Mucosa of descending colon (tissue), 3 donors: ENCODE data around the gene DDAH1. TPM values are rescaled to one million over a fixed set of nuclear protein-coding genes. Genes with fewer than 3 reads are reported as not detected.

Experiments used
- ATAC-seq: fragments of 200-7000 bp; cut with Tn5 transposase; one replicate; pipeline ENCODE4 v1.9.1; 2020; ENCODE audit warnings: mild to moderate bottlenecking, moderate library complexity
- DNase-seq, 3 donors: peaks; one replicate each; pipeline ENCODE4 v3.0.0-alpha.2; 2020
- H3K36me3 ChIP-seq: fragments of 200-600 bp; one replicate; pipeline ENCODE4 v1.8.0; 2021; ENCODE audit warnings: low read depth, mild to moderate bottlenecking
- H3K4me1 ChIP-seq: fragments of 200-600 bp; one replicate; pipeline ENCODE4 v1.8.0; 2021; ENCODE audit warnings: low read depth, mild to moderate bottlenecking
- H3K4me3 ChIP-seq: fragments of 200-600 bp; one replicate; pipeline ENCODE4 v1.8.0; 2021; ENCODE audit warnings: mild to moderate bottlenecking
- H3K9me3 ChIP-seq: fragments of 200-600 bp; one replicate; pipeline ENCODE4 v1.8.0; 2021; ENCODE audit warnings: mild to moderate bottlenecking
- intact Hi-C, 2 donors: fragments of 100-400 bp; cut with DNase I in 1 of 2; cut with micrococcal nuclease in 1 of 2; formaldehyde crosslinking; loops; one replicate each; pipeline versions ENCODE4 v1.11.0 to v1.11.1; 2022; cut with DNase I, micrococcal nuclease
- total RNA-seq, 3 donors: library from RNA; stranded (reverse); fragmentation: NEBNext Ultra II Directional in 2 of 3; extraction: Animal tissue kit (Norgen Biotek cat#: 25700) in 2 of 3; gene quantifications; one replicate each; pipeline versions ENCODE4 v1.2.1 to v1.2.4, GENCODE V29; 2021 to 2023
- TF ChIP-seq, protein P1 (sequence below): fragments of 200-600 bp; IDR thresholded peaks from one replicate; pipeline ENCODE4 v1.8.0; 2022; ENCODE audit warnings: antibody characterized with exemption, mild to moderate bottlenecking
- donor health status: DM: no; HTN: no; CAD: no; lungs with moderate emphysema.
- donor health status: DM: no; HTN: no; CAD: no.
- donor health status: DM: no; HTN: yes; CAD: no.

Gene DDAH1
- total RNA-seq, 3 donors from 2014 or later, result 45.9 to 86.3 (median 74.1) TPM

DNA sequence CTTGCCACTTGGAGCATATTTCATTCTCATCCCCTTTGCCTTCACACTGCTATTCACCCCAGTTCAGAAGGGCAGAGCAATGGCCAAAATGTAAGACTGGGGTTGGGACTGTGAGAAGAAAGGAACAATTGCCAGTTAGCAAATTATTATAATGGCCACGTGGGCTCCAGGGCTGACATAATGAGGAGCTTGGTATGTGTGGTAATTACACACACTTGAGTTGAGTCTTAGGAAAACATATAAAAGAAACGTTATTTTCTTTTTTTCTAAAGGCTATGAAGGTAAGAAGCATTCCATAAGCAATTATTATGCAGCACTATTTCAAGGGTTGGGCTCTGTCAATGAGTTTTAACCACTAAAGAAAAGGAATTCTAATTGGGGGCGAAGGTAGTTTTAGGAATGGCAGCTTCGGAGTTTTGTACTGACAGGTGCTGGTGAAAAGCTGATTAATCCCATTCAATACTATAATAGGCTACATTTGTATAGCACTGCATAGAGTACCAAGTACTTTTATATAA, 156.1 kb downstream of the DDAH1 start:
- no peak for DNase-seq
- ATAC-seq, result no peak
- Histone ChIP-seq H3K4me3 (no peak overlapping the region), H3K9me3 (no peaks in the 10 kb centered on the region), H3K4me1 (peaks cover 8% of the 10 kb centered on the region), H3K36me3 (no peaks in the 10 kb centered on the region)
- TF ChIP-seq, protein P1, sequence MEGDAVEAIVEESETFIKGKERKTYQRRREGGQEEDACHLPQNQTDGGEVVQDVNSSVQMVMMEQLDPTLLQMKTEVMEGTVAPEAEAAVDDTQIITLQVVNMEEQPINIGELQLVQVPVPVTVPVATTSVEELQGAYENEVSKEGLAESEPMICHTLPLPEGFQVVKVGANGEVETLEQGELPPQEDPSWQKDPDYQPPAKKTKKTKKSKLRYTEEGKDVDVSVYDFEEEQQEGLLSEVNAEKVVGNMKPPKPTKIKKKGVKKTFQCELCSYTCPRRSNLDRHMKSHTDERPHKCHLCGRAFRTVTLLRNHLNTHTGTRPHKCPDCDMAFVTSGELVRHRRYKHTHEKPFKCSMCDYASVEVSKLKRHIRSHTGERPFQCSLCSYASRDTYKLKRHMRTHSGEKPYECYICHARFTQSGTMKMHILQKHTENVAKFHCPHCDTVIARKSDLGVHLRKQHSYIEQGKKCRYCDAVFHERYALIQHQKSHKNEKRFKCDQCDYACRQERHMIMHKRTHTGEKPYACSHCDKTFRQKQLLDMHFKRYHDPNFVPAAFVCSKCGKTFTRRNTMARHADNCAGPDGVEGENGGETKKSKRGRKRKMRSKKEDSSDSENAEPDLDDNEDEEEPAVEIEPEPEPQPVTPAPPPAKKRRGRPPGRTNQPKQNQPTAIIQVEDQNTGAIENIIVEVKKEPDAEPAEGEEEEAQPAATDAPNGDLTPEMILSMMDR, result no peak
- intact Hi-C loops, result loop anchor here in 1 of 2 donors (10.0 kb wide), 2 partner anchors 276 to 386 kb away; partner anchors contain the start of gene CCN1

DNA sequence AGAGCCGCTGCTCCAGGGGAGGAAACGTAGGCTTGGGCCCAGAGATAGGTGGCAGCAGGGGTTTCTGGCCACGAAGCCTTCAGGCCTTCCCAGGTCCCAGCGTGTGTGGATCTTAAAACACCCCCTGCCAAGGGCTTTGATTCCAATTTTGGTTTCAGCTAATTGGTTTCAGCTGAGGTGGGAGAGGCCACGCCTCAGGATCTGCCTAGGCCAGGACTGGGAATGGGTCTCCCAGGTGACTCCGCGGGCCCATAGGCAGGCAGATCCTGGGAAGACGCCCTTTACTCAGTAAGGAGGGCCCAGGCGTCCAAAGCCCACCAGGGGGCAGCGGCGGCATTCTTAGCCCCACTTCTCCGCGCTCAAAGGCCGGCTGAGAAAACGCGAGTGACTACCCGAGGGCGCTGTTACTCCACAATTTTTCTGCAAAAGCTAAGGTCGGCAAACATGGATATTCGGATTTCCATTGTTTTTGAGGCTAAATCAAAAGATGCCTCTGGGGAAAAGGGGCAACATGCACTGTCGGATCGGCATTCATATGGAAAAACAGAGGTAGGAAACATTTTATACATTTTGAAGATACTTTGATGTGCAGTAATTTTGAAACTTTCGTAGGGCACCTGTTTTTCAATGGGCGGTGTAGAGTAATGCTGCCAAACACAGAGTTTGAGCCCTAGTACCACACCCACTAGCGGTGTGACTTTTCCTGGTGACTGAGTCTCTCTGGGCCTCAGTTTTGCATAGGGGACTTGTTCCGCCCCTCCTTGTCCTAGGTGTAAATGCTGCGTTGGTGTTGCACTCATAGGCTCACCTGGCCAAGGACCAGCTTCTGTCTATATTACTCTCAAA, 156.7 kb downstream of the DDAH1 start:
- TF ChIP-seq, protein P1, result peak; percentile 77
- Histone ChIP-seq H3K4me1 (peaks cover 8% of the 10 kb centered on the region), H3K4me3 (no peak overlapping the region), H3K36me3 (no peaks in the 10 kb centered on the region), H3K9me3 (no peaks in the 10 kb centered on the region)
- peak; percentile 80 to 94 (median 90) for DNase-seq
- intact Hi-C loops, result loop anchor here in 1 of 2 donors (10.0 kb wide), 2 partner anchors 277 to 387 kb away; partner anchors contain the start of gene CCN1
- peak; percentile 98 for ATAC-seq

DNA sequence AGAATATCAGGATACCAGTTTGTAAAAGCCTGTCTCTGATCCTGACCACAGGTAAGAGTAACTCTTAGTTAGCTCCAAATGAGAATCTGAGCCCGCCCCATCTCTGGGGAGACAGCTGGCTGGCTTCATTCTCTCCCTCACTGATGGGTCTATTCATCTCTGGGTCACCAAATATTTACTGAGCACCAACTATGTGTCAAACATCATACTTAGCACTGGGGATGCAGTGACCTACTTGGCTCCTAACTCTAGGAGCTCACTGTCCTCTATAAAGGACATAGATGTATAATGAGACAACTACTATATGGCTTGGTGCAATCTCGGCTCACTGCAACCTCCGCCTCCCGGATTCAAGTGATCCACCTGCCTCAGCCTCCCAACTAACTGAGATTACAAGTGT, 158.7 kb downstream of the DDAH1 start:
- H3K9me3 ChIP-seq, result no peaks in the 10 kb centered on the region
- DNase-seq (no peak), ATAC-seq (no peak)
- peaks cover 8% of the 10 kb centered on the region for H3K4me1 ChIP-seq
- intact Hi-C loops, result loop anchor here in 1 of 2 donors (10.0 kb wide), 2 partner anchors 279 to 389 kb away; partner anchors contain the start of gene CCN1
- no peak overlapping the region for H3K4me3 ChIP-seq
- TF ChIP-seq, protein P1, result no peak
- H3K36me3 ChIP-seq, result no peaks in the 10 kb centered on the region

DNA sequence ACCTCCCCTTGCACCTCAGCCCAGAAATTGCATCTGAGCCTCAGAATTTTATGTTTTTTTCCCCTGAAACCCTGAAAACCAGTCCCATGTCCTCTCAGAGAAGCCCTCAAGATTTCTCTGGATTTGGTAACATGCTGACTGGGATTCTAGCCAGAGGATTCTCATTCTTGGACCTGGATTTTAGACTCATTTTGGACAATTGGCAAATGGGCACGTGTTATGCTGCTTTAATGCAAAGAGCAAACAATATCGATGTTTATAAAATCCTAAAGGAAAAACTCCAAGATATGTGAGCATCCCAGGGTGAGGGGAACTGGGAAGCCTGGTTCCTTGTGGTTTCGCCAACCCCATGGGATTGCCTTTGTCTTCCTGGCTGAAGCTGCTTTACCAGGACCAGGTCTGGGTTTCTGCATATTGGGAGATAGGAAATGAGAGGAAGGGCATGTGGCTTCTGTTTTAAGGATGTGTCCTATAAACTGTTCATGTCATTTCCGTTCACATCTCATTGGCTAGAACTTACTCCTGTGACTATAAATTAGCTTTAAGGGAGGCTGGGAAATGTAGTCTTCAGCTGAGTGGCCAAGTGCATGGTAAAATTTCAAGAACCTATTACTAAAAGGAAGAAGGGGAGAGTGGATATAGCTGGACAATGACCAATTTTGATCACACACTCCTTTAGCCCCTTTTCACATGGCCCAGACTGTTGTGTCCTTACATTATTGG, 161.4 kb downstream of the DDAH1 start:
- TF ChIP-seq, protein P1, result no peak
- H3K4me1 ChIP-seq, result peaks cover 7% of the 10 kb centered on the region
- no peaks in the 10 kb centered on the region for H3K36me3 ChIP-seq
- no peak for ATAC-seq
- no peaks in the 10 kb centered on the region for H3K9me3 ChIP-seq
- intact Hi-C loops, result loop anchor here in 1 of 2 donors (10.0 kb wide), 2 partner anchors 281 to 391 kb away; partner anchors contain the start of gene CCN1
- DNase-seq, result no peak
- H3K4me3 ChIP-seq, result no peak overlapping the region

DNA sequence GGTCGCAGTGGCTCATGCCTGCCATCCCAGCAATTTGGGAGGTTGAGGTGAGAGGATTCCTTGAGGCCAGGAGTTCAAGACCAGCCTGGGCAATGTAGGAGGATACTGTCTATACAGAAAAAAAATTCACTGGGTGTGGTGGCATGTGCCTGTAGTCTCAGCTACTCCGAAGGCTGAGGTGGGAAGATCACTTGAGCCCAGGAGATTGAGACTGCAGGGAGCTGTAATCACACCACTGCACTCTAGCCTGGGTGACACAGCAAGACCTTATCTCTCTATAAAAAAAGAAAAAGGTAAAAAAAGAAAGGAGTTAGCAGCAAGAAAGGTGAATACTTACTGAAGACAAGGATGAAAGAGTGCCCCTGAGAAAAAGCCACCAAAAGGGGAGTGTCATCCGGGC, 164.8 kb downstream of the DDAH1 start:
- no peak overlapping the region for H3K4me3 ChIP-seq
- no peak for ATAC-seq
- intact Hi-C loops, result loop anchor here in 1 of 2 donors (10.0 kb wide), 2 partner anchors 285 to 395 kb away; partner anchors contain the start of gene CCN1

More for the DNA sequence above, 164.8 kb downstream of the DDAH1 start:
- Histone ChIP-seq H3K4me1 (peaks cover 10% of the 10 kb centered on the region), H3K36me3 (no peaks in the 10 kb centered on the region), H3K9me3 (no peaks in the 10 kb centered on the region)
- TF ChIP-seq, protein P1, result no peak
- DNase-seq, result no peak
